IPS-NIHi7 (cell line): ENCODE measurements around the gene FTH1.

ENCODE experiments used
- DNase-seq: peaks from one replicate; pipeline ENCODE4 v3.0.0; 2012; ENCODE audit warnings: mixed read lengths; ENCODE audit errors: extremely low spot score

FTH1 gene

DNA sequence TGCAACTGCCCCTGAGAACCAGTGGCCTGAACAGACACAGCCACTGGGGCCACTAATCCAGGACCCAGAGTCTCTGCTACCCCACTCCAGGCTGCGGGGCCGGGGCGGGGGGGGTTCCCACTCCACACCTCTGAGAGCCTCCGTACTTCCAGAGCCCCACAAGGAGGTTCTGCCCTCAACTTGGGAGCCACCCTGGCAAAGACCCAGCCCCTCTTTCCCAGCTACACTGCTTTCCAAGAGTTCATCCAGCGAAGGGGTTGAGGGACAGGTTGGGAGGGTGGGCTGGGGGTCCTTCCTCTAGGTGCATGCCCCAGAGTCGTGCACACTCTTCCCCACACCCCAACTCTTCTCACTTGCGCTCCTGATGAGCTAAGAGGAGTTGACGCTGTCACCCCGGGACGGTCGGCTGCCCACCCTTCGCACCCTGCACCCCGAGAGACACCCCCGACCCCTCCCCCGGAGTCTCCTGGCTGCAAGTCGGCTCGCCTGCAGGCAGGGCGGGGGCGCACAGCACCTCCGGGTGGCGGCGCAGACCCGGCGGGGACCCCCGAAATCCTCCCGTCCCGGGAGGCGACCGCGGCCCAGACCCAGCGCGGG lies 50.6 kb downstream of the FTH1 start:
- no peak for DNase-seq

DNA sequence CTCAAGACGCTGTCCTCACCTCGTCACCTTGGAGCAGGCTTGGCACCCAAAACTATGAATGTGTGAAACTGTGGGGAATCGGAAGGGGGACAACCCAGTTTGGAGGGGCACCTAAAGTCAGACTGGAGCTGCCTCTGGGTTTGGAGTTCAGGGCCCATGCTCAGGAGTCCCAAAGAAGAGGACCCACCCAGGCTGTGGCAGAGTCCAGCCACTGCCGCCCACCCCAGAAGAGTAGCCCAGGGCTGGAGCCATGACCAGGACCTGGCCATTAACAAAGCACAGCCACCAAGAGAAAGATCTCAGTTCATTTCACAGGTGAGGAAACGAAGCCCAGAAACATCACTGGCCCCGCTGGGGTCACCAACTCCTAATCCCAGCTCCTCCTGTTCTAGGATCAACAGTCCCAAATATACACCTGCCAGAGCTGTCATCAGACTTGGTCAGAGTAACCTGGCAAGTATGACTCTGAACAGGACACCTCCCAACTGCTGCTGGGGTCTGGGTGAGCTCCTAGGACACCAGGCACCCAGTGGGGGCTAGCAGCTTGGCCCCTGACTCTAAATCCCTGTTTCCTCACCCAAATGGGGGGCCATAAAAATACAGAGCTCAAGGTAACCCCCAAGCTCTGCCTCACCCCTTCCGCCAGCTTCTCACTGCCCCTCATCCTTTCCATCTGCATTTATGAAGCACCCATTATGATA lies 52.8 kb downstream of the FTH1 start:
- no peak for DNase-seq
